ENCODE data around the gene MALT1. TPM values are rescaled to one million over a fixed set of nuclear protein-coding genes. Genes with fewer than 3 reads are reported as not detected.
"Not testable (repeated sequence)": the region's sequence is repeated elsewhere in the genome, so short reads cannot be mapped to it uniquely, and the experiment has no call there.

The MALT1 gene
- polyA plus RNA-seq, 3 donors: 27.3 to 34.2 (median 30.2) TPM

GRCh38 chr18:58650830-58651229, 20.4 kb upstream of the MALT1 start:
- not testable (repeated sequence) for DNase-seq

GRCh38 chr18:58653144-58653722, 18.0 kb upstream of the MALT1 start:
- not testable (repeated sequence) for DNase-seq

- DNase-seq: no peak
Measured at GRCh38 chr18:58653814-58654509, 17.3 kb upstream of the MALT1 start.

- no peak for DNase-seq
Measured at GRCh38 chr18:58654896-58655614, 16.2 kb upstream of the MALT1 start.

GRCh38 chr18:58657081-58657480, 14.2 kb upstream of the MALT1 start:
- no peak for DNase-seq

GRCh38 chr18:58657494-58657893, 13.8 kb upstream of the MALT1 start:
- no peak for DNase-seq

GRCh38 chr18:58659691-58660090, 11.6 kb upstream of the MALT1 start:
- DNase-seq: no peak

GRCh38 chr18:58660915-58661314, 10.3 kb upstream of the MALT1 start:
- no peak for DNase-seq

- DNase-seq: no peak
Measured at GRCh38 chr18:58661423-58661822, 9.8 kb upstream of the MALT1 start.

- DNase-seq: no peak
Measured at GRCh38 chr18:58662118-58662517, 9.1 kb upstream of the MALT1 start.

GRCh38 chr18:58666176-58666575, 5.1 kb upstream of the MALT1 start:
- no peak for DNase-seq

GRCh38 chr18:58668211-58668610, 3.1 kb upstream of the MALT1 start:
- DNase-seq: no peak

GRCh38 chr18:58668897-58669296, 2.4 kb upstream of the MALT1 start:
- DNase-seq: no peak

GRCh38 chr18:58669731-58670378, 1.4 kb upstream of the MALT1 start:
- no peak for DNase-seq

GRCh38 chr18:58670404-58671110, 708 bp upstream of the MALT1 start:
- DNase-seq: peak; percentile 16

GRCh38 chr18:58671632-58672564, 633 bp downstream of the MALT1 start:
- peak; percentile 69 for DNase-seq

- no peak for DNase-seq
Measured at GRCh38 chr18:58674159-58674558, 2.9 kb downstream of the MALT1 start.

GRCh38 chr18:58674863-58675472, 3.7 kb downstream of the MALT1 start:
- DNase-seq: no peak

- no peak for DNase-seq
Measured at GRCh38 chr18:58676270-58676669, 5.0 kb downstream of the MALT1 start.

GRCh38 chr18:58682429-58683069, 11.3 kb downstream of the MALT1 start:
- DNase-seq: peak; percentile 69
